H9 (cell line): Measurements from ENCODE around the gene HOOK2. TPM values are rescaled to one million over a fixed set of nuclear protein-coding genes. Genes with fewer than 3 reads are reported as not detected.

Experiments used
- DNase-seq: peaks from one replicate; pipeline ENCODE4 v3.0.0-alpha.2; 2017
- H2AFZ ChIP-seq: one replicate; pipeline ENCODE4 v1.6.1; 2013; ENCODE audit warnings: mild to moderate bottlenecking, low read length, control low read depth, moderate library complexity
- H2AK5ac ChIP-seq: 2 replicates; pipeline ENCODE4 v1.6.1; 2013; ENCODE audit warnings: low read length, control low read depth, mixed read lengths; ENCODE audit not compliant: insufficient read length
- H2BK120ac ChIP-seq: one replicate; pipeline ENCODE4 v1.6.1; 2013; ENCODE audit warnings: low read depth, mild to moderate bottlenecking, low read length, control low read depth, inconsistent platforms; ENCODE audit not compliant: poor library complexity, severe bottlenecking
- H2BK12ac ChIP-seq: 2 replicates; pipeline ENCODE4 v1.6.1; 2013; ENCODE audit warnings: low read length, control low read depth, mixed read lengths, low read depth; ENCODE audit not compliant: insufficient read length
- H2BK15ac ChIP-seq: 2 replicates; pipeline ENCODE4 v1.6.1; 2013; ENCODE audit warnings: low read depth, low read length, control low read depth
- H2BK20ac ChIP-seq: one replicate; pipeline ENCODE4 v1.6.1; 2013; ENCODE audit warnings: low read depth, mild to moderate bottlenecking, low read length, control low read depth, inconsistent platforms; ENCODE audit not compliant: poor library complexity, severe bottlenecking
- H2BK5ac ChIP-seq: 2 replicates; pipeline ENCODE4 v1.6.1; 2013; ENCODE audit warnings: low read length, control low read depth, mixed read lengths; ENCODE audit not compliant: insufficient read length
- H3K14ac ChIP-seq: 2 replicates; pipeline ENCODE4 v1.6.1; 2013; ENCODE audit warnings: low read length, control low read depth; ENCODE audit not compliant: insufficient read depth
- H3K18ac ChIP-seq: 2 replicates; pipeline ENCODE4 v1.6.1; 2013; ENCODE audit warnings: low read depth, mild to moderate bottlenecking, mixed read lengths, low read length, control low read depth; ENCODE audit not compliant: insufficient read length
- H3K23ac ChIP-seq: 2 replicates; pipeline ENCODE4 v1.6.1; 2013; ENCODE audit warnings: low read length, control low read depth, mixed read lengths, low read depth; ENCODE audit not compliant: insufficient read length
- H3K23me2 ChIP-seq: 2 replicates; pipeline ENCODE4 v1.6.1; 2013; ENCODE audit warnings: low read depth, mild to moderate bottlenecking, mixed read lengths, low read length, control low read depth; ENCODE audit not compliant: insufficient read length, poor library complexity, severe bottlenecking
- H3K27ac ChIP-seq: 2 replicates; pipeline ENCODE4 v1.5.1; 2013; ENCODE audit warnings: low read length, control low read depth, mixed read lengths, low read depth; ENCODE audit not compliant: insufficient read length
- H3K27me3 ChIP-seq: 2 replicates; pipeline ENCODE4 v1.6.1; 2013; ENCODE audit warnings: low read length, control low read depth, inconsistent platforms; ENCODE audit not compliant: insufficient read depth
- H3K4ac ChIP-seq: 2 replicates; pipeline ENCODE4 v1.6.1; 2013; ENCODE audit warnings: low read depth, mild to moderate bottlenecking, control low read depth, inconsistent platforms, low read length, moderate library complexity
- H3K4me1 ChIP-seq: 2 replicates; pipeline ENCODE4 v1.6.1; 2013; ENCODE audit warnings: low read length, control low read depth, inconsistent platforms; ENCODE audit not compliant: insufficient read depth
- H3K4me2 ChIP-seq: 2 replicates; pipeline ENCODE4 v1.6.1; 2013; ENCODE audit warnings: low read length, control low read depth, mixed read lengths; ENCODE audit not compliant: insufficient read length, insufficient read depth
- H3K56ac ChIP-seq: 2 replicates; pipeline ENCODE4 v1.6.1; 2013; ENCODE audit warnings: low read depth, mild to moderate bottlenecking, mixed read lengths, low read length, control low read depth; ENCODE audit not compliant: insufficient read length
- H3K79me1 ChIP-seq: 2 replicates; pipeline ENCODE4 v1.6.1; 2013; ENCODE audit warnings: low read depth, mild to moderate bottlenecking, moderate library complexity, low read length, control low read depth, inconsistent platforms; ENCODE audit not compliant: insufficient read depth, poor library complexity, severe bottlenecking
- H3K79me2 ChIP-seq: 2 replicates; pipeline ENCODE4 v1.6.1; 2013; ENCODE audit warnings: low read length, control low read depth, inconsistent platforms; ENCODE audit not compliant: insufficient read depth
- H3K9ac ChIP-seq: 2 replicates; pipeline ENCODE4 v1.6.1; 2013; ENCODE audit warnings: low read length, control low read depth, mixed read lengths; ENCODE audit not compliant: insufficient read length; ENCODE audit errors: extremely low read depth
- H3K9me3 ChIP-seq: one replicate; pipeline ENCODE4 v1.6.1; 2013; ENCODE audit warnings: low read depth, low read length, inconsistent platforms; ENCODE audit not compliant: control insufficient read depth
- H3T11ph ChIP-seq: one replicate; pipeline ENCODE4 v1.6.1; 2013; ENCODE audit warnings: mild to moderate bottlenecking, low read length, control low read depth, inconsistent platforms
- H4K20me1 ChIP-seq: one replicate; pipeline ENCODE4 v1.6.1; 2013; ENCODE audit not compliant: control insufficient read depth, insufficient read length, insufficient read depth
- H4K5ac ChIP-seq: 2 replicates; pipeline ENCODE4 v1.6.1; 2013; ENCODE audit warnings: low read depth, mild to moderate bottlenecking, mixed read lengths, low read length, control low read depth; ENCODE audit not compliant: insufficient read length
- H4K8ac ChIP-seq: replicated peaks from 2 replicates; pipeline ENCODE4 v1.6.1; 2013; ENCODE audit warnings: low read length, control low read depth, mixed read lengths, low read depth; ENCODE audit not compliant: insufficient read length
- H4K91ac ChIP-seq: 2 replicates; pipeline ENCODE4 v1.6.1; 2013; ENCODE audit warnings: low read depth, mild to moderate bottlenecking, moderate library complexity, mixed read lengths, low read length, control low read depth; ENCODE audit not compliant: insufficient read length
- H3K27ac Mint-ChIP-seq, 3 experiments: 2 replicates in 2 of 3; 3 replicates in 1 of 3; pipeline ENCODE4 v1.8.0; 2020 to 2021; ENCODE audit warnings: mixed read lengths in 3 of 3, mild to moderate bottlenecking in 1 of 3, moderate library complexity in 1 of 3
- H3K27me3 Mint-ChIP-seq: 2 replicates; pipeline ENCODE4 v1.8.0; 2021; ENCODE audit warnings: low read depth, mild to moderate bottlenecking, moderate library complexity, mixed read lengths
- H3K36me3 Mint-ChIP-seq, 3 experiments: 2 replicates in 2 of 3; 3 replicates in 1 of 3; pipeline ENCODE4 v1.8.0; 2020 to 2021; ENCODE audit warnings: low read depth in 3 of 3, mixed read lengths in 3 of 3; ENCODE audit not compliant: insufficient read depth in 1 of 3
- H3K4me1 Mint-ChIP-seq, 2 experiments: 2 replicates each; pipeline ENCODE4 v1.8.0; 2020; ENCODE audit warnings: mixed read lengths in 2 of 2
- H3K4me3 Mint-ChIP-seq, 2 experiments: 2 replicates in 1 of 2; 3 replicates in 1 of 2; pipeline ENCODE4 v1.8.0; 2020 to 2021; ENCODE audit warnings: mild to moderate bottlenecking in 2 of 2, mixed read lengths in 2 of 2, moderate library complexity in 1 of 2
- H3K9me3 Mint-ChIP-seq, 2 experiments: 2 replicates in 1 of 2; 3 replicates in 1 of 2; pipeline ENCODE4 v1.8.0; 2020; ENCODE audit warnings: mild to moderate bottlenecking in 2 of 2, mixed read lengths in 2 of 2, moderate library complexity in 1 of 2
- CTCF ChIP-seq: fragments of 200-600 bp; sonication (generic); conservative IDR thresholded peaks from 3 replicates; pipeline ENCODE4 v1.8.0; 2021; ENCODE audit warnings: antibody characterized with exemption, mild to moderate bottlenecking
- WGBS: extraction: QIAGEN DNeasy Blood & Tissue Kit; methylation state at CpG from one replicate; pipeline ENCODE4 v1.1.7; 2013; ENCODE audit warnings: missing lambda C conversion rate, low lambda C conversion rate, mixed read lengths; ENCODE audit not compliant: insufficient read length; ENCODE audit errors: extremely low coverage; 5-methylcytosine and 5-hydroxymethylcytosine counted together
- total RNA-seq: library from RNA; stranded (reverse); gene quantifications from 2 replicates; pipeline ENCODE4 v1.2.1, GENCODE V29; 2021

Gene HOOK2
- total RNA-seq, 1 experiment from 2014 or later: 64.7 TPM

GRCh38 chr19:12800923-12801465 lies 25.6 kb upstream of the HOOK2 start:
- H3K9me3 Mint-ChIP-seq: no peaks in the 10 kb centered on the region; a peak in 1 of 5 replicates

More at GRCh38 chr19:12800923-12801465, 25.6 kb upstream of the HOOK2 start:
- Histone ChIP-seq H3K14ac (peak overlapping the region; percentile 86), H3K23ac (no peak overlapping the region), H3K23me2 (peaks cover 18% of the 10 kb centered on the region), H3T11ph (no peak overlapping the region), H3K4me2 (peak overlapping the region; percentile 84), H2BK15ac (no peak overlapping the region), H3K9ac (peak overlapping the region; percentile 85), H4K8ac (no peak overlapping the region), H4K91ac (no peak overlapping the region), H3K27ac (no peak overlapping the region), H2BK120ac (no peak overlapping the region), H3K79me2 (no peaks in the 10 kb centered on the region), H3K56ac (no peak overlapping the region), H2BK20ac (no peak overlapping the region), H2AK5ac (no peak overlapping the region), H3K79me1 (peaks cover 4% of the 10 kb centered on the region), H2BK5ac (no peak overlapping the region), H3K9me3 (no peaks in the 10 kb centered on the region), H3K27me3 (no peaks in the 10 kb centered on the region), H3K18ac (peak overlapping the region; percentile 73), H4K20me1 (no peaks in the 10 kb centered on the region), H3K4ac (no peak overlapping the region), H3K4me1 (no peaks in the 10 kb centered on the region; the same call in 1 of the 2 replicates), H4K5ac (no peak overlapping the region), H2AFZ (no peak overlapping the region), H2BK12ac (no peak overlapping the region)
- peaks cover 18 to 20% of the 10 kb centered on the region in 2 experiments for H3K4me1 Mint-ChIP-seq
- peak overlapping the region in 1 of 3 experiments; percentile 81; a peak in 1 of 7 replicates for H3K27ac Mint-ChIP-seq
- DNase-seq: peak; percentile 45
- H3K27me3 Mint-ChIP-seq: peaks cover 6% of the 10 kb centered on the region
- WGBS: no CpG with 5 or more reads among the region's 38 CpGs
- peak overlapping the region; percentile 91 to 94 for H3K4me3 Mint-ChIP-seq
- peaks cover 11 to 44% (median 35%) of the 10 kb centered on the region in 3 experiments; a peak in 6 of 7 replicates for H3K36me3 Mint-ChIP-seq
- TF ChIP-seq CTCF: no peak
